Suprapubic skin (tissue), 4 donors: ENCODE measurements around the gene MAD1L1.
"Not testable (repeated sequence)": the region's sequence is repeated elsewhere in the genome, so short reads cannot be mapped to it uniquely, and the experiment has no call there.

ENCODE experiments used
- EP300 ChIP-seq: sonication (generic); formaldehyde crosslinking; IDR thresholded peaks from one replicate; pipeline ENCODE4 v1.6.1; 2017; ENCODE audit warnings: antibody characterized with exemption
- POLR2AphosphoS5 ChIP-seq, 3 donors: sonication (generic); formaldehyde crosslinking; IDR thresholded peaks; one replicate each; pipeline ENCODE4 v1.6.1; 2017; ENCODE audit warnings: antibody characterized with exemption in 3 of 3
- TF ChIP-seq, protein P1 (sequence below), 2 donors: fragments of 200-600 bp in 1 of 2; fragments of 450-650 bp in 1 of 2; sonication (generic) in 1 of 2; IDR thresholded peaks; one replicate each; pipeline ENCODE4 v1.5.1; 2016 to 2019; ENCODE audit warnings: antibody characterized with exemption in 2 of 2, mild to moderate bottlenecking in 1 of 2, moderate library complexity in 1 of 2

DNA sequence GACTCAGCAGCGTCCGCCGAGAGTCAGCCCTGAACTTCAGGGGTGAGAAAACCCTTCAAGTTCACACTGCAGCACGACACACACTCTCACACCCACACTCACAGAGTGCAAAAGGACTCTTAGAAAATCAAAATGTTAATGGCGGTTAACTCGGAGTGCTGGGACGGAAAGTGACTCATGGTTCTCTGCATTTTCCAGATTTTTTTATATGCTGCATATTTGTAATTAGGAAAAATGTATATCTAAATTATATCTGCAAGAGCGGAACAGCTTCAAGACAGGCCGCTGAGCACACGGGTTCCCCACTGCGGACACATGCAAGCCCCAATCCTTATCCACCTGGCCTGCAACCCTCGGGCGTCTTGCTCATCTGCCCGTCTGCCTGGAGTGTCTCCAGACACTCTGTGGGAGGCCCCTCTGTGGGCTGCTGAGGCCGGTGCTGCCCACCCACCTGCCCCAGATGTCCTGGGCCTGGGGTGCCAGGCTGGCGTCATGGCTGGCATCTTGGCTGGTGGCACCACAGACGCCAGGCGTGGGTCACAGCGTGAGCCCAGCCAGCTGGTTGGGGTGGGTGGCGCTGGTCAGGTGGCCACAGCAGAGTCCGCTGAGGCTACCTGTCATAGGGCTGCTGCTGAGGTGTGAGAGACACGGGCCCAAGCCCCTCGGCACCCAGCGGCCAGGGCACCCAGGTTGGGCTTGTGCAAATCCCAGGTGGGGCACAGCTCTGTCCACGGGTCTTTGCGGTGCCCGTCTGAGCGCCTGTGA lies 407.7 kb downstream of the MAD1L1 start:
- TF ChIP-seq, protein P1, sequence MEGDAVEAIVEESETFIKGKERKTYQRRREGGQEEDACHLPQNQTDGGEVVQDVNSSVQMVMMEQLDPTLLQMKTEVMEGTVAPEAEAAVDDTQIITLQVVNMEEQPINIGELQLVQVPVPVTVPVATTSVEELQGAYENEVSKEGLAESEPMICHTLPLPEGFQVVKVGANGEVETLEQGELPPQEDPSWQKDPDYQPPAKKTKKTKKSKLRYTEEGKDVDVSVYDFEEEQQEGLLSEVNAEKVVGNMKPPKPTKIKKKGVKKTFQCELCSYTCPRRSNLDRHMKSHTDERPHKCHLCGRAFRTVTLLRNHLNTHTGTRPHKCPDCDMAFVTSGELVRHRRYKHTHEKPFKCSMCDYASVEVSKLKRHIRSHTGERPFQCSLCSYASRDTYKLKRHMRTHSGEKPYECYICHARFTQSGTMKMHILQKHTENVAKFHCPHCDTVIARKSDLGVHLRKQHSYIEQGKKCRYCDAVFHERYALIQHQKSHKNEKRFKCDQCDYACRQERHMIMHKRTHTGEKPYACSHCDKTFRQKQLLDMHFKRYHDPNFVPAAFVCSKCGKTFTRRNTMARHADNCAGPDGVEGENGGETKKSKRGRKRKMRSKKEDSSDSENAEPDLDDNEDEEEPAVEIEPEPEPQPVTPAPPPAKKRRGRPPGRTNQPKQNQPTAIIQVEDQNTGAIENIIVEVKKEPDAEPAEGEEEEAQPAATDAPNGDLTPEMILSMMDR (IDR thresholded peaks at IDR 0.05), result not testable (repeated sequence)
- not testable (repeated sequence) for TF ChIP-seq EP300; POLR2AphosphoS5 (IDR thresholded peaks at IDR 0.05)
